ENCODE results near the gene SLC13A3.

Gene SLC13A3

DNA sequence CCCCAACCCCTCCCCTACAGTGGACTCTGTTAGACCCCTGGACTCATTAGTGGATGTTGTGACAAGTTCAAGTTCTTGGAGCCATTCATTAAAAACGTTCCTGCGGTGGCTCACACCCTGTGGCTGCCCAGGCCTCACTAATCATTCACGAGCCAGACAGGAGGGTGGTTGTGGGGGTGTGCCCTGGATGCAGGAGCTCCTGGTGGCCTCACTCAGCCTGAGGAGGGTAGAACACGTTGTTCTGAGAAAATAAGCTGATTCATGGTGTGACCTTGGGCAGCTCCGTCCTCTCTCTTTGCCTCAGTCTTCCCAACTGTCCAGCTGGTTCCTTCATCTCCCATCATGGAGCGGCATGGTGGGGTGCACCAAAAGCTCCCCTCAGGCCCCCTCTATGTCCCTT is 16.7 kb downstream of the SLC13A3 start:
- no peak for DNase-seq

DNA sequence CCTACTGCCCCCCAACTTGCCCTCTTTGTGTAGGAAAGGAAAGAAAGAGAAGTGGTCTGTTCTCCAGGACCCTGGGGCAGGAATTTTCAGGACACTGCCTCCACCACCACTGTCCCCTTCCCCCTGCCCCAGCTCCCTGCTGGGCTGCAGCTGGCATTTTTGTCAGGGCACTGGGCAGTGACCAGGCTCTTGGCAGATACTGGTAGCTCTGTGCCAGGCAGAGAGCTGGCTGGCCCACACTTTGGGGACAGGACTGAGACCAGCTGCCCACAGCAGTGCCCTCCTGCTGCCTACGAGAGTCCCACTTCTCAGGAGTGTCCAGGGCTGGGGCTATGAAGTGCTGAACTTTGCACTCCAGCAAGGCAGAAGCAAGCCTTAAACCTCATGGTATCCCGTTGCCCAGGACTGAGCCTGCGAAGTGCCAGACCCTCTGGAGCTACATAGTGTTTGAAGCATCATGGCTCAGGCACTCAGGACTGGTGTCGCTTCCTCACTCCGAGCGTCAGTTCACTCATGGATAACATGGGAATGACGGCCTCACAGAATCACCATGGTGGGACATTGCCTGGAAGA is 19.3 kb downstream of the SLC13A3 start:
- DNase-seq: no peak

- DNase-seq: no peak
These were observed 19.9 kb downstream of the SLC13A3 start for GRCh38 chr20:46631212-46631869.

GRCh38 chr20:46630306-46630705 is 21.0 kb downstream of the SLC13A3 start:
- DNase-seq: no peak

GRCh38 chr20:46629341-46629740 is 21.9 kb downstream of the SLC13A3 start:
- no peak for DNase-seq

DNA sequence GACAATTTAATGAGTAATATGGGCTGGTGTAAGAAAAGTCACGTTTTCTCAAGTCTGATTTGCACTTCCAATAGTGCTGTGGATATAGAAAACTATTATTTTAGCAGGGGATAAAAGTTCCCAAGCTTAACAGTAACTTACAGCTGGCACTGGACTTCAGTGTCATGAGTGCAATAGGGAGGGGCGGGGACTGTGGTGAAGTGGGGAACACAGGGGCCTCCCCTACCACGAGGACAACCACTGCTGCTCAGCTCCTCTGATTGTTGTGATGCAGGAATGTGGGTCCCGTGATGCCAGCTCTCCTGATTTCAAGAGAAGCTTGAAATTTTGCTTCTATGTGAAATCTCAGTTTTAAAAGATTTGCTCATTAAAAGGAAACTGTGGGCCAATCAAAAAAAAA is 24.0 kb downstream of the SLC13A3 start:
- DNase-seq: no peak

- no peak for DNase-seq
These were observed 24.5 kb downstream of the SLC13A3 start for GRCh38 chr20:46626758-46627157.

DNA sequence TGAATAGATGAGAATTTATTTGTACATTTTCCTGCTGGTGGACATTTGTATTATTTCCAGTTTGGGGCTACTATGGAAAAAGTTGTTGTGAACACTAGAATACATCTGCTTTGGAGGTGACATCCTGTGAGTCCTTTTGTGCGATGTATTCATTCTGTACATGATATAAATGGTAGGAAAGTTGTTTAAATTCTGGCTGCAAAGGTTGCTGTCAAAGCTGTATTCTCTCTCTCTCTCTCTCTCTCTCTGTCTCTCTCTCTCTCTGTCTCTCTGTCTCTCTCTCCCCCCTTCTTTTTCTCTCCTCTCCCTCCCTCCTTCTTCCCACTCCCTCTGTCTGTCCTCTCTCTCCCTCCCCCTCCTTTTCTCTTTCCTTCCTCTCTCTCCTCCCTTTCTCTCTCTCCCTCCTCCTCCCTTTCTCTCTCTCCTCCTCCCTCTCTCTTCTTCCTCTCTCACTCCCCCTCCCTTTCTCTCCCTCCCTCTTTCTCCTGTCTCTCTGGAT is 25.3 kb downstream of the SLC13A3 start:
- DNase-seq: no peak

- no peak for DNase-seq
These were observed 26.3 kb downstream of the SLC13A3 start for GRCh38 chr20:46624946-46625345.

- DNase-seq: peak; percentile 16
These were observed 29.1 kb downstream of the SLC13A3 start for GRCh38 chr20:46622165-46622564.

GRCh38 chr20:46621492-46621891 is 29.8 kb downstream of the SLC13A3 start:
- DNase-seq: no peak

DNA sequence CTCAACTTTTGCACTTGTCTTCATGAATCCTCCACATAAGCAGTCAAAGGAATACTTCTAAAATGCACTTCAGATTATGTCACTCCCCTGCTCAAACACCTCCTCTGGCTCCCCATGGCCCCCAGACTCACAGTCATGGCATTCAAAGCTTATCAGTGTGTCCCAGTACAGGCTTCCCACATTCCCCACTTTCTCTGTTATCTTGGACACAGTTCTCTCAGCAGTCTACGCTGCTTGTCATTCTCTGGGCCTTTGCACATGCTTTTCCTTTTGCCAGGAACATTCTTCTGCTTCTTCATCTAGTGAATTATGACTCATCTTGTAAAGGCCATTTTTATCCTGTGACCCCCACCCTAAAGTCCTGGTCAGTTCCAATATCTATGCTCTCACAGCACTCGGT is 31.8 kb downstream of the SLC13A3 start:
- no peak for DNase-seq

- no peak for DNase-seq
These were observed 32.8 kb downstream of the SLC13A3 start for GRCh38 chr20:46618316-46619100.

GRCh38 chr20:46614503-46614902 is 36.8 kb downstream of the SLC13A3 start:
- DNase-seq: no peak

DNA sequence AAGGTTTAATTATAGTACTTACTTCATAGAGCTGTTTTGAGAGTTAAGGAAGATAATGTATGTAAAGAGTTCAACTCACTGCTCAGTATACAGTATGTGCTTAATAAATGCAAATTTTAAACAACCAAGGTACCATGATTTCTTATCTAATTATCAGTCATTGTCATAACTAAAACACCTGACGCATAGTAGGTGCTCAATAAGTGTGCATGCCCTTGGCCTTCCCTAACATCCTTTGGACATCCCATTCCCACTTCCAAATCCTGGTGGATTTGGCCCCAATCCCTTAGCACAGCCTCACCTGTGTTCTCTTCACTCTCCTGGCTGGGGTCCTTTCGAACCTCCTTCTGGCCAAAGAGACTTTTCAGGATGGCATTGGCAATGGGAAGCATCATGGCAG is 41.1 kb downstream of the SLC13A3 start:
- no peak for DNase-seq

DNA sequence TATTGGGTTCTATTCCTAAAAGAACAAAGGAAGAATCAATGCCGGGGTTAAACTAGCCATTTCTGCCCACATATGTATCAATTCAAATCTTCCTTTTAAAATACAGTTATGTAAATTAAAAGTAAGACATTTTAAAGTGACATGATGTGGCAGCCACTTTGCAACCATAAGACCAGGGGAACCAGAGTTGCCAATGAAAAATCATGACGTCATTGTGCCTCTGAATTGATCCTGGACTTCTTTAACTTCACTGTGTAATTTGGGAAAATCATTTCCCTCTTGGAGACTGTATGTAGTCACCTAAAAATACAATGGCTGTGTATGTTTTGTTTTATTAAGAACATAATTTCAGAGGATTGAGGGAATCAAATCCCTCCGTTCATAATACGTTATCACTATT is 42.2 kb downstream of the SLC13A3 start:
- no peak for DNase-seq

GRCh38 chr20:46607849-46608497 is 43.3 kb downstream of the SLC13A3 start:
- DNase-seq: no peak

GRCh38 chr20:46607191-46607848 is 43.9 kb downstream of the SLC13A3 start:
- no peak for DNase-seq

DNA sequence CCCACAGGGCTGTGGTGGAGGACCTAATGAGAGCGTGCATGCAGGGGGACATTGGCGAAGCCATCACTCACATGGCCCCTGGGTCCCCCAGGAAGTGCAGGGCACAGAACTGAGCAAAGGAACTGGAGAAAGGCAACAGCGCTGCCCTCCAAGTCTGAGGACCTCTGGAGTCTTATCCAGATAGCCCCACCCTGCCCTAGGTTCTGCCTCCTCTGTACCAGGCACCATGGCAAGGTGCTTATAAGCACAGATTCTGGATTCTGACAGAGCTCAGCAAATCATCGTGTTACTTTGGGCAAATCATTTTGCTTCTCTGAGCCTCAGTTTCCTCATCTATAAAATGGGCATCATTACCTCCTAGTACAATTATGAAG is 44.5 kb downstream of the SLC13A3 start:
- DNase-seq: no peak

GRCh38 chr20:46605978-46606816 is 45.1 kb downstream of the SLC13A3 start:
- DNase-seq: no peak

- DNase-seq: no peak
These were observed 46.1 kb downstream of the SLC13A3 start for GRCh38 chr20:46605181-46605580.

DNA sequence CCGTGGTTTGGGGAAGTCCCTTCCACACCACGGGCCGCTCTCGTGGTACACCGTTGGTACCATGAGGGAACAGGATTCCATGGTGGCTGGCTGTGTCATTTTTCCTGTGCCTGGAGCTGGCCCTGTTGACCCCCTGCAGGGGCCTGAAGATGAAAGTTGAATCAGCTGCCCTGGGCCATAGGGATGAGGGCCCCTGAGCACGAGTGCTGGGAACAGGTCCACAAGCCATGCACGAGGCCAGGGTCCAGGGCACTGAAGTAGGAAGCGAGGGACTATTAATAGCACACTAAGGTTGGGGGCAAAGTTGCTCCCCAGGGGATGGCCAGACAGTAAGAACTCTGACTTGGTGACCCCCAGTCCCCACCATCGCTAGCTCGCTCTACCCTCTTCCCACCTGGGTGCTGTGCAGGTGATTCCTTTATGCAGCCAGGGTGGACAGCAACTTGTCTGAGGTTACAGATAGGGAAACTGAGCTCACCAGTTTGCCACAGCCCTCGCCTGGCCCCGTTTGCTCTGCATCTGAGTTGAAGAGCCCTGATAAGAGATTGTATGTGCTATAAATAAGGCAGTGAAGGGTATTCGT is 46.6 kb downstream of the SLC13A3 start:
- no peak for DNase-seq

All from NCI-H2227 treated with DMSO at 0.1 percent for 48 hours (cell line).